Middle frontal gyrus (tissue), 1 donor: Measurements from ENCODE around the gene SPTBN4.
"Not testable (repeated sequence)": the region's sequence is repeated elsewhere in the genome, so short reads cannot be mapped to it uniquely, and the experiment has no call there.

Source experiments
- DNase-seq: peaks from one replicate; pipeline ENCODE4 v3.0.0-alpha.2; 2015; ENCODE audit warnings: low spot score; ENCODE audit errors: extremely low spot score

Gene SPTBN4

DNA sequence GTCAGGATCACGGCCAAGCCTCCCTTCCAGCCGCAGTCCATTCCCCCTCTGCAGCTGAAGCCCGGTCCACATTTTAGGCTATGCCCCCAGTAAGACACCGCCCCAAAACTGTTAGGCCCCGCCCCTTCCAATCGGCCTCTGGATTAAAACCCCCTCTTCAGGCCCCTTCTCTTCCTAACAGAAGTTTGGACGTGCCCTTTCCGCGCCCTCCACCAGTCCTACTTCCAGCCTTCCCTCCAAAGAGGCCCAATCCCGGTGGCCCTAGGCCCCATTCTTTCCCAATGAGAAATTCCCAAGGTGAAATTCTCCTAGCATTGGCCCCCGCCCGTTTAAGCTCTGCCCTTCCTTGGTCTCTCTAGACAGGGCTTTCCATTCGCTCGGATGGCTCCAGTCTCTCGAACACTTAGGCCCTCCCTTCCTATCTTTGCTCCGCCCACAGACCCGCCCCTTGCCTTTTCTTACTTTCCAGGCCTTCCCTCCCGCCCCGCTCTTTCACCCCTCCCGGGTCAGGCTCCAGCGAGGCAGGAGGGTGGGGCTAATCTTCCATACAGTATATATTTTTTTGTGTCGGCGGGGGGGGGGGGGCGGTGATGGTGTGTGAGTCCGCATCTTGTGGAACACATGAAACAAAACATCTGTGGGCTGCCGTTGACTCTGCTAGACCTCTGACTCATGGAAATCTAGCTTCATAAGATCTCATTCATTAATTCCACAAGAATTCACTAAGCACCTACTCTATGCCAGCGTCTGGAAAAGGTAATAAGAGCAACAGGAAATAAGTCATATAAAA is 148.0 kb downstream of the SPTBN4 start:
- DNase-seq, result no peak

DNA sequence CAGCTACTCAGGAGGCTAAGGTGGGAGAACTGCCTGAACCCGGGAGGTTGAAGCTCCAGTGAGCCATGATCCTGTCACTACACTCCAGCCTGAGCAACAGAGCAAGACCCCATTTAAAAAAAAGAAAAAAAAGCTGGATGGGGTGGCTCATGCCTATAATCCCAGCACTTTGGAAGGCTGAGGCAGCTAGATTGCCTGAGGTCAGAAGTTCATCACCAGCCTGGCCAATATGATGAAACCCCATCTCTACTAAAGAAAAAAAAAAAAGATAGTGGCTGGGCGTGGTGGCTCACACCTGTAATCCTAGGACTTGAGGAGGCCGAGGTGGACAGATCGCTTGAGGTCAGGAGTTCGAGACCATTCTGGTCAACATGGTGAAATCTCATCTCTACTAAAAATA is 149.4 kb downstream of the SPTBN4 start:
- DNase-seq, result no peak

DNA sequence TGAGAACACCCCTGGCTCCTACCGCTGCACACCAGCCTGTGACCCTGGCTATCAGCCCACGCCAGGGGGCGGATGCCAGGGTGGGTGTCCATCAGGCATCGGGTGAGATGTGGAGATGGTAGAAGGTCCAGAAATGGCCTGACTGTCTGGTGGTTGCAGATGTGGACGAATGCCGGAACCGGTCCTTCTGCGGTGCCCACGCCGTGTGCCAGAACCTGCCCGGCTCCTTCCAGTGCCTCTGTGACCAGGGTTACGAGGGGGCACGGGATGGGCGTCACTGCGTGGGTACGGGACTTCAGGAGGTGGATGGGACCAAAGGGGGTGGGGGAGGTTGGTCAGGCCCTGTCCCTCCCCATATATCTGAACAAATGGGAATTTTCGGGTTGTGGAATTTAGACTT is 150.1 kb downstream of the SPTBN4 start:
- no peak for DNase-seq

DNA sequence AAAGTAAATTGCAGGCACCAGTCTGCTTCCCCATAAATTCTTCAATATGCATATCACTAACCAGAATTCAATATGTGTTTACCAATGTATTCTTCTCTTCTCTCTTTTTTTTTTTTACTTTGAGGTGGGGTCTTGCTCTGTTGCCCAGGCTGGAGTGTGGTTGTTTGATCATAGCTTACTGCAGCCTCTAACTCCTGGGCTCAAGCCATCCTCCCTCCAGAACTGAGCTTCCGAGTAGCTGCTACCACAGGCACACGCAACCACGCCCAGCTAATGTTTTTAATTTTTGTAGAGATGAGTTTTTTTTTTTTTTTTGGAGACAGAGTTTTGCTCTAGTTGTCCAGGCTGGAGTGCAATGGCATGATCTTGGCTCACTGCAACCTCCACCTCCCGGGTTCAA is 151.2 kb downstream of the SPTBN4 start:
- DNase-seq, result no peak

DNA sequence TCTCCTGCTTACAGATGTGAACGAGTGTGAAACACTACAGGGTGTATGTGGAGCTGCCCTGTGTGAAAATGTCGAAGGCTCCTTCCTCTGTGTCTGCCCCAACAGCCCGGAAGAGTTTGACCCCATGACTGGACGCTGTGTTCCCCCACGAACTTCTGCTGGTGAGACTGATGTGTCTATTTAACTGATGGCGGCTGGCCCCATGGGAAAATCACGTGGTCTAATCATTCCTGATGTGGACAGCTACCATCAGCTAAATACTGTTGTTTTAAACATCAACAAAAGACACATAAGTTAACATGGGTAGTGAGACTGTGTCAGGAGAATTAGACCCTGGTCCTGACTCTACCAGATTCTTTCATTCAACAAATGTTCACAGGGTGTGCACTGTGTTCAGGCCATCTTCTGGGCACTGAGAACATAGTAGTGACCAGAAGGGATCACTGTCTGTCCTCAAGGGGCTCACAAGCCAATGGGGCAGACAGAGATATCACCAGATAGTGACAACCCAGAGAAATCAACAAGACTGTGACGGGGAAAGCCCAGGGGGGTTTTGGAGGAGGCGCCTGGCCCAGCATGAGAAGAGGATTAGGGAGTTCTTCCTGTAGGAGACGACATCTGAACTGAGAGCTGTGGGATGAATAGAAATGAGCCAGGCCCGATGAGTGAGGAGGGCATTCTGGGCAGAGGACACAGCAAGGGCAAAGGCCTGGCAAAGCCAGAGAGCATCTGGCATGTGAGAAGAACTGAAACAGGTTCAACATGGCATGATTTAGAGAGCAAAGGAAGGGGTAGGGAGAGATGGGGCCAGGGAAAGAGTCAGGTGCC is 152.7 kb downstream of the SPTBN4 start:
- DNase-seq, result no peak

DNA sequence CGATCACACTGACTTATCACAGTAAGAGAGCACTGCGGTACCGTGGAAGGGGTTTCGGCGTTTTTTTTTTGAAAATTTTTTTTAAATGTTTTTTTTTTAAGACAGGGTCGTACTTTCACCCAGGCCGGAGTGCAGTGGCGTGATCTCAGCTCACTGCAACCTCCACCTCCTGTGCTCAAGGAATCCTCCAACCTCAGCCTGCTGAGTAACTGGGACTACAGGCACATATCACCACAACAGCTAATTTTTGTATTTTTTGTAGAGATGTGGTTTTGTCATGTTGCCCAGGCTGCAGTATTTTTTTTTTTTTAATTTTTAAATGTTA is 153.3 kb downstream of the SPTBN4 start:
- DNase-seq, result no peak

DNA sequence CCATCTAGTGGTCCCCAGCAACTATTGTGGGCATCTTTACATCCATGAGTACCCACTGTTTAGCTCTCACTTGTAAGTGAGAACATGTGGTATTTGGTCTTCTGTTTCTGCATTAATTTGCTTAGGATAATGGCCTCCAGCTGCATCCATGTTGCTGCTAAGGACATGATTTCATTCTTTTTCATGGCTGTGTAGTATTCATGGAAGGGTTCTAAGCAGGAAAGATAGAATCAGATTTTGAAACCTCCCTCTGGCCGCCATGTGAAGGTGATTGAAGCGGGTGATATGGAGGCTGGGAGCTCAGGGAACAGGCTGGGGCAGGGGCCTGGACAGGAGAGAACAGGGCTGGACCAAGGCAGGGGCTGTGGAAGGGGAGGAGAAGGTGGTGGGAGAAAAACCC is 154.5 kb downstream of the SPTBN4 start:
- no peak for DNase-seq

DNA sequence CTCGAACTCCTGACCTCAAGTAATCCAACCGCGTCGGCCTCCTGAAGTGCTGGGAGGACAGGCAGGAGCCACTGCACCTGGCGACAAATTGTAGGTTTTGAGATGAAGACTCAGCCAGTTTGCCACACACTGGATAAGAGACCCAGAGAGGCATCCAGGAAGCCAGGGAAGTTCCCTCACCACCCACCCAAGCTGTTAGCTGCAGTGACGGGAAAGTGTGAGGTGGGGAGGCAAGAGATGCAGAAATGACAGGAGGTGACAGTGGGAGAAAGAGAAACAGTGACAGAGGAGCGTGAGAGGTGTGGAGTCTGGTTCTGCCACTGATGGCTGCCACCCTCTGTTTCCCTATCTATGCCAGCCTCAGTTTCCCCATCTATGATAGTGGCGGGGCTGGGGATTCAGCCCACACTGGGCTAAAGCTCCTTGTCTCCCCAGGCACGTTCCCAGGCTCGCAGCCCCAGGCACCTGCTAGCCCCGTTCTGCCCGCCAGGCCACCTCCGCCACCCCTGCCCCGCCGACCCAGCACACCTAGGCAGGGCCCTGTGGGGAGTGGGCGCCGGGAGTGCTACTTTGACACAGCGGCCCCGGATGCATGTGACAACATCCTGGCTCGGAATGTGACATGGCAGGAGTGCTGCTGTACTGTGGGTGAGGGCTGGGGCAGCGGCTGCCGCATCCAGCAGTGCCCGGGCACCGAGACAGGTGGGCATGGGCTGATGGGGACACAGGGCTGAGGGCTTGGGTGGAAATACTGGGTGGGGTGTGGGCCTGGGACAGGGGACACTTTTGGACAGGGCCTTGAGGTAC is 155.4 kb downstream of the SPTBN4 start:
- DNase-seq, result no peak

DNA sequence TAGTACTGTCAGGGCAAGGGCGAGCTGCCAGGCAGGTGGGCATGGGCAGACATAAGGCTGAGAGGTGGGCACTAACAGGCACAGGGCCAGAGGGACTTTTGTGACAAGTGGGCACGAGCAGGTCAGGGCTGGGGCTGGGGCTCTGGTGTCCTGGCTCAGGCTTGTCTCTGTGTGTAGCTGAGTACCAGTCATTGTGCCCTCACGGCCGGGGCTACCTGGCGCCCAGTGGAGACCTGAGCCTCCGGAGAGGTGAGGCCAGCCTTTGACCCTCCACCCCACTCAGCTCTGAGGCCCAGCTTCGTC is 155.9 kb downstream of the SPTBN4 start:
- DNase-seq, result no peak

DNA sequence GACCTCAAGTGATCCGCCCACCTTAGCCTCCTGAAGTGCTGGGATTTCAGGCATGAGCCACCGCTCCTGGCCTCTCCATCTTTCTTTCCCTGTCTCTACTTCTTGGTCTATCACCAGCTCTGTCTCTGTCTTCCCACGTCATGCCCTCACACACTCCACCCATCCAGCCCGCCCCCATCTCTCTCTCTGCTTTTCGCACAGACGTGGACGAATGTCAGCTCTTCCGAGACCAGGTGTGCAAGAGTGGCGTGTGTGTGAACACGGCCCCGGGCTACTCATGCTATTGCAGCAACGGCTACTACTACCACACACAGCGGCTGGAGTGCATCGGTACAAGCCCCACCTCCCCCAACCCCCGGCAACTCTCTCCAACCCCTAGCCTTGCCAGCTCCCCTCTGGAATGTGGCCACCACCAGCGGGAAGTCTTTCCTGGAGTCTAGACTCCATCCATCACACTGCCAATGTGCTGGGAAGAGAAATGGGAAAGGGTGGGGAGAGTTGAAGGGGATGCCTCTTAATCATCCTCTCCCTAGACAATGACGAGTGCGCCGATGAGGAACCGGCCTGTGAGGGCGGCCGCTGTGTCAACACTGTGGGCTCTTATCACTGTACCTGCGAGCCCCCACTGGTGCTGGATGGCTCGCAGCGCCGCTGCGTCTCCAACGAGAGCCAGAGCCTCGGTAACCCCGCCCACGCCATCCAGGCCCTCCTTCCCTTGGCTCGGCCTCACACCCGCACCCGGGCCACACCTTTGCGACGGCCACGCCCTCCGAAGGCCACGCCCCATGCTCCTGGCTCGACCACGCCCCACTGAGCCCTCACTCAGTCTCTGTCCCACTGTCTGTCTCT is 156.8 kb downstream of the SPTBN4 start:
- DNase-seq, result no peak

DNA sequence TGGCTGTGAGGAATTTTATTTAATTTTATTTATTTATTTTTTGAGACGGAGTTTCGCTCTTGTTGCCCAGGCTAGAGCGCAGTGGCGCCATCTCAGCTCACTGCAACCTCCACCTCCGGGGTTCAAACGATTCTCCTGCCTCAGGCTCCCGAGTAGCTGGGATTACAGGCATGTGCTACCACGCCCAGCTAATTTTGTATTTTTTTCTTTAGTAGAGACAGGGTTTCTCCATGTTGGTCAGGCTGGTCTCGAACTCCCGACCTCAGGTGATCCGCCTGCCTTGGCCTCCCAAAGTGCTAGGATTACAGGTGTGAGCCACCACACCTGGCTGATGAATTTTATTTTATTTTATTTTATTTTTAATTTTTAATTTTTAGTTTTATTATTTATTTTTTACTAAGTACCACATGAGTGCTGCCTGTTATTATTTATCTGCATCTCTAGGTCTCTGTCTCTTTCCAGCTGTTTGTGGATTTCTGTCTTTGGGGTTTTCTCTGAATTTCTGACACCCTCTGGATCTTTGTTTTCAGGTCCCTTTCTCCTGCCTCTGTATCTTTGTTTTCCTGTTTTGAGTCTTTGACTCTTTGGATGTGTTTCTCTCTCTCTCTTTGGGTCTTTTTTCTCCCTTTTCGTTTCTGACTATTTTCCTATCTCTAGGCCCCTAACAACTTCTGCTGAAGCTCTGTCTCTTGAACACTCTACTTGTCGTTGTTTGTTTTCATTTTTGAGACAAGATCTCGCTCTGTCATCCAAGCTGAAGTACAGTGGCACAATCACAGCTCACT is 157.8 kb downstream of the SPTBN4 start:
- DNase-seq, result not testable (repeated sequence)

DNA sequence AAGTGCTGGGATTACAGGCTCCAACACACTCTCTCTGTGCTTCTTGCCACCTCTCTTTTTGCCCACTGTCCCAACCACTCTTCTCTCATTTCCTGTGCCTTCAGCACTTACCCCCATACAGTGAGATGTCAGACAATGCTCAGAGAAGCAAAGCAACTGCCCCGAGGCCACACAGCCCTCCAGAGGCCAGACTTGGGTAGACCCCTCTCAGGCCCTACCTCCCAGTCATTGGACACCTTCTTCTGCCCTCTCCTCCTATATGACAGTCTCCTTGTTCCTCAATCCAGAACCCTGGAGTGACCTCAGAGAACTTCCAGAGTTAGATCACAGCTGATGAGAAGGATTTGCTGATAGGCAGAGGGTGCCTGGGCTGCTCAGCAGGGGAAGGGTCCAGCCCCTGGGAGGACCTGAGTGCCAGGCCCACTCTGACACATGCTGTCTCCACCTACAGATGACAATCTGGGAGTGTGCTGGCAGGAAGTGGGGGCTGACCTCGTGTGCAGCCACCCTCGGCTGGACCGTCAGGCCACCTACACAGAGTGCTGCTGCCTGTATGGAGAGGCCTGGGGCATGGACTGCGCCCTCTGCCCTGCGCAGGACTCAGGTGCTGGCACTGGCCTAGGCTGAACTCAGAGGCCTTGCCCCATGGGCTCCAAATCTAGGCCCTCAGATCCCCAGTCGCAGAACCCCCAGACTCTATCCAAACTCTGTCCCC is 158.8 kb downstream of the SPTBN4 start:
- DNase-seq, result no peak
